Measurements from ENCODE around the gene P2RY4.

GRCh38 chrX:70226048-70226447 is 34.0 kb downstream of the P2RY4 start:
- no peak for TF ChIP-seq CTCF (conservative IDR thresholded peaks at IDR 0.05; ENCODE audit: low read depth, low read length)
- TF ChIP-seq POLR2A (IDR thresholded peaks at IDR 0.05; ENCODE audit: low read depth, low read length), result no peak
- no peak for TF ChIP-seq RAD21 (IDR thresholded peaks at IDR 0.05; ENCODE audit: low read length)
- TF ChIP-seq BHLHE40 (IDR thresholded peaks at IDR 0.05; ENCODE audit: low read depth, low read length), result no peak
- no peak for TF ChIP-seq RCOR1 (IDR thresholded peaks at IDR 0.05; ENCODE audit: insufficient replicate concordance, low read length)
- TF ChIP-seq CHD1 (IDR thresholded peaks at IDR 0.05; ENCODE audit: low read depth, low read length), result no peak
- no peak for TF ChIP-seq MAZ (IDR thresholded peaks at IDR 0.05; ENCODE audit: borderline replicate concordance, low read depth, low read length)
- TF ChIP-seq MAFK (IDR thresholded peaks at IDR 0.05; ENCODE audit: low read depth, low read length), result no peak
- no peak for TF ChIP-seq RFX5 (IDR thresholded peaks at IDR 0.05; ENCODE audit: low read depth, low read length)
- no peak for TF ChIP-seq ELK1 (IDR thresholded peaks at IDR 0.05; ENCODE audit: borderline replicate concordance, low read depth, low read length)

Measured in IMR-90 (cell line).